ENCODE measurements around the gene ITGA5. TPM values are rescaled to one million over a fixed set of nuclear protein-coding genes. Genes with fewer than 3 reads are reported as not detected.

The ITGA5 gene
- total and polyA plus RNA-seq, 2 of the 13 experiments (the other 11 are each of a cell fraction or from before 2014, with no cell fraction given), result 0.20 to 0.40 TPM

DNA sequence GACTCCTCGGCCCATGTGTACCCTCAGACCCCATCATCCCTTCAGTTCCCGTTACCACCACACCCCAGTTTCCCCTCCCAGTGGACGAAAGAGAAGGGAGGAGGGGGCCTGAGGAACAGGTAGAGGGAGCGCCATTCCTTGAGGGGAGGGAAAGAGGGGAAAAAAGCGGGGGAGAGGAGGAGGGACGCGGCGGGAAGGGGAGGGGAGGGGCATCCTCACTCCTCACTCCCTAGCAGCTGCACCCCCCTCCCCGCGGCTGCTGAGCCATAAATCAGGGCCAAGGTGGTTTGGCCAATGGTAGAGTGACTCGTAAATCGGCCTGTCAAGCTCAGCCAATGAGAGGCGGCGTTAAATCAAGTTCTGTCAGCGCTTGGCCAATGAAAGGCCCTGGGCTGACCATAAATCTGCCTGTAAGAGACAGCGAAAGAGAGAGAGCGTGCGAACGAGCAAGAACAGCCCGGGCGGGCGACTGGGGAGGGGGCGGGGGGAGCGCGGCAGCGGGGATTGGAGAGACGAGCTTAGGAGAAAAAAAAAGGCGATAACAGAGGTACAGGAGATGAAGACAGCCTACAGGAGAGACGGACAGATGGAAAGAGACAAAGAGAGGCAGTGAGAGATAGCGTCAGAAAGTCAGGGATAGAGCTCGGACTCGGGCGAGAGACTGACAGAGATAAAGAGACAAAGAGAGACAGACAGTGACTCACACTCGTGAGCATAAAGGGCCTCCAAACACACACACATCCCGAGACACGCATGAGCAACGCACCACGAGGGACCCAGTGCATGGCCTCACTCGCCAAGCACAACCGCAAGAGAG, 59.9 kb downstream of the ITGA5 start:
- DNase-seq (ENCODE audit: low spot score) (peak; percentile 98), ATAC-seq (peak; percentile 95), FAIRE-seq (peak; percentile 98)
- H3K27ac ChIP-seq (ENCODE audit: extremely low read length, insufficient read depth, low read length), result peak overlapping the region; percentile 52
- in situ Hi-C loops (cut with HindIII; ENCODE audit: extremely low pct_ligation_motif_present, low pct_unique_long_range_greater_than_20kb) (no loop called here), intact Hi-C loops (cut with micrococcal nuclease; ENCODE audit: unreplicated experiment) (loop anchor here (1.0 to 2.0 kb wide), 3 partner anchors 22 to 65 kb away; partner anchors contain the start of gene COPZ1)
- H3K79me2 ChIP-seq (ENCODE audit: insufficient read depth, low read length), result no peaks in the 10 kb centered on the region
- peaks cover 42% of the 10 kb centered on the region for H3K4me1 ChIP-seq (ENCODE audit: insufficient read depth, low read length)
- H3K9me3 ChIP-seq (ENCODE audit: low read length), result no peaks in the 10 kb centered on the region
- BruUV-seq (replicated peaks), result no TSS peak
- ChIA-PET CTCF (ENCODE audit: low intra/inter-chr PET ratio, low total read pairs) (interaction anchor here (1.5 to 3.5 kb wide), 3 partner anchors 9 to 139 kb away, joined by 4 to 40 read pairs (median 22); no protein-coding TSS in a partner anchor), POLR2A (interaction anchor here (0.6 to 4.4 kb wide), 23 partner anchors 9 to 173 kb away, joined by 3 to 53 read pairs (median 5); partner anchors contain the start of genes CBX5, COPZ1, HNRNPA1 and NFE2)
- peak overlapping the region; percentile 75 to 81 (median 78) for H3K4me3 ChIP-seq (replicated peaks in 1 of 3; ENCODE audit: insufficient read depth in 1 of 3, low read depth in 2 of 3, low read length in 3 of 3)
- peak overlapping the region; percentile 66 for H3K9ac ChIP-seq (ENCODE audit: insufficient read depth, low read depth, low read length)
- WGBS (ENCODE audit: low lambda C conversion rate), result 2% methylated on average over 35 of the region's 40 CpGs
- no peaks in the 10 kb centered on the region for H3K36me3 ChIP-seq (replicated peaks in 1 of 2; ENCODE audit: control insufficient read depth in 1 of 2, insufficient read depth in 2 of 2, low read length in 2 of 2)
- H4K20me1 ChIP-seq (ENCODE audit: insufficient read depth, low read length), result no peaks in the 10 kb centered on the region
- peak overlapping the region; percentile 94 for H3K4me2 ChIP-seq (ENCODE audit: low read depth, low read length)
- H2AFZ ChIP-seq (ENCODE audit: low read length), result peak overlapping the region; percentile 99
- H3K27me3 ChIP-seq (ENCODE audit: control insufficient read depth in 1 of 2, insufficient read depth in 2 of 2, low read length in 2 of 2), result no peaks in the 10 kb centered on the region; a peak in 1 of 5 replicates
- TF ChIP-seq YEATS4 (CRISPR knock-in tag; IDR thresholded peaks at IDR 0.05; ENCODE audit: borderline replicate concordance) (peak; percentile 74), SOX5 (CRISPR knock-in tag; IDR thresholded peaks at IDR 0.05; ENCODE audit: borderline replicate concordance) (peak; percentile 33; the same call in 1 of the 2 replicates), ZNF75D (CRISPR knock-in tag; IDR thresholded peaks at IDR 0.05; ENCODE audit: borderline replicate concordance) (0 out of 2 replicates have a peak, but pooled peaks have one; percentile 61), MEIS1 (CRISPR knock-in tag; IDR thresholded peaks at IDR 0.05; ENCODE audit: borderline replicate concordance) (peak; percentile 85), ZNF614 (CRISPR knock-in tag; IDR thresholded peaks at IDR 0.05; ENCODE audit: borderline replicate concordance) (peak; percentile 54; the same call in 1 of the 2 replicates), RARA (CRISPR knock-in tag; IDR thresholded peaks at IDR 0.05) (0 out of 2 replicates have a peak, but pooled peaks have one; percentile 11), ATF7-NPFF (CRISPR knock-in tag; IDR thresholded peaks at IDR 0.05; ENCODE audit: low read depth) (no peak), ZSCAN25 (CRISPR knock-in tag; IDR thresholded peaks at IDR 0.05) (peak; percentile 67), RAD21 (CRISPR knock-in tag; IDR thresholded peaks at IDR 0.05) (no peak), FOSL2 (CRISPR knock-in tag; IDR thresholded peaks at IDR 0.05) (peak; percentile 77), MXD4 (CRISPR knock-in tag; IDR thresholded peaks at IDR 0.05) (0 out of 2 replicates have a peak, but pooled peaks have one; percentile 34), ZNF292 (CRISPR knock-in tag; IDR thresholded peaks at IDR 0.05; ENCODE audit: borderline replicate concordance, low read depth) (peak; percentile 64)
- TF ChIP-seq, protein P1, sequence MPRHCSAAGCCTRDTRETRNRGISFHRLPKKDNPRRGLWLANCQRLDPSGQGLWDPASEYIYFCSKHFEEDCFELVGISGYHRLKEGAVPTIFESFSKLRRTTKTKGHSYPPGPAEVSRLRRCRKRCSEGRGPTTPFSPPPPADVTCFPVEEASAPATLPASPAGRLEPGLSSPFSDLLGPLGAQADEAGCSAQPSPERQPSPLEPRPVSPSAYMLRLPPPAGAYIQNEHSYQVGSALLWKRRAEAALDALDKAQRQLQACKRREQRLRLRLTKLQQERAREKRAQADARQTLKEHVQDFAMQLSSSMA (CRISPR knock-in tag; IDR thresholded peaks at IDR 0.05), result no peak
- TF ChIP-seq, protein P2, sequence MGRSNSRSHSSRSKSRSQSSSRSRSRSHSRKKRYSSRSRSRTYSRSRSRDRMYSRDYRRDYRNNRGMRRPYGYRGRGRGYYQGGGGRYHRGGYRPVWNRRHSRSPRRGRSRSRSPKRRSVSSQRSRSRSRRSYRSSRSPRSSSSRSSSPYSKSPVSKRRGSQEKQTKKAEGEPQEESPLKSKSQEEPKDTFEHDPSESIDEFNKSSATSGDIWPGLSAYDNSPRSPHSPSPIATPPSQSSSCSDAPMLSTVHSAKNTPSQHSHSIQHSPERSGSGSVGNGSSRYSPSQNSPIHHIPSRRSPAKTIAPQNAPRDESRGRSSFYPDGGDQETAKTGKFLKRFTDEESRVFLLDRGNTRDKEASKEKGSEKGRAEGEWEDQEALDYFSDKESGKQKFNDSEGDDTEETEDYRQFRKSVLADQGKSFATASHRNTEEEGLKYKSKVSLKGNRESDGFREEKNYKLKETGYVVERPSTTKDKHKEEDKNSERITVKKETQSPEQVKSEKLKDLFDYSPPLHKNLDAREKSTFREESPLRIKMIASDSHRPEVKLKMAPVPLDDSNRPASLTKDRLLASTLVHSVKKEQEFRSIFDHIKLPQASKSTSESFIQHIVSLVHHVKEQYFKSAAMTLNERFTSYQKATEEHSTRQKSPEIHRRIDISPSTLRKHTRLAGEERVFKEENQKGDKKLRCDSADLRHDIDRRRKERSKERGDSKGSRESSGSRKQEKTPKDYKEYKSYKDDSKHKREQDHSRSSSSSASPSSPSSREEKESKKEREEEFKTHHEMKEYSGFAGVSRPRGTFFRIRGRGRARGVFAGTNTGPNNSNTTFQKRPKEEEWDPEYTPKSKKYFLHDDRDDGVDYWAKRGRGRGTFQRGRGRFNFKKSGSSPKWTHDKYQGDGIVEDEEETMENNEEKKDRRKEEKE (IDR thresholded peaks at IDR 0.05), result no peak
- TF ChIP-seq, protein P3, sequence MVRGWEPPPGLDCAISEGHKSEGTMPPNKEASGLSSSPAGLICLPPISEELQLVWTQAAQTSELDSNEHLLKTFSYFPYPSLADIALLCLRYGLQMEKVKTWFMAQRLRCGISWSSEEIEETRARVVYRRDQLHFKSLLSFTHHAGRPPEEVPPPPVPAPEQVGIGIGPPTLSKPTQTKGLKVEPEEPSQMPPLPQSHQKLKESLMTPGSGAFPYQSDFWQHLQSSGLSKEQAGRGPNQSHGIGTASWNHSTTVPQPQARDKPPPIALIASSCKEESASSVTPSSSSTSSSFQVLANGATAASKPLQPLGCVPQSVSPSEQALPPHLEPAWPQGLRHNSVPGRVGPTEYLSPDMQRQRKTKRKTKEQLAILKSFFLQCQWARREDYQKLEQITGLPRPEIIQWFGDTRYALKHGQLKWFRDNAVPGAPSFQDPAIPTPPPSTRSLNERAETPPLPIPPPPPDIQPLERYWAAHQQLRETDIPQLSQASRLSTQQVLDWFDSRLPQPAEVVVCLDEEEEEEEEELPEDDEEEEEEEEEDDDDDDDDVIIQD (CRISPR knock-in tag; IDR thresholded peaks at IDR 0.05; ENCODE audit: low read depth), result peak; percentile 62
